HG03135 (cell line): ENCODE results near the gene ZFHX3.
"Not testable (repeated sequence)": the region's sequence is repeated elsewhere in the genome, so short reads cannot be mapped to it uniquely, and the experiment has no call there.

Source experiments
- ATAC-seq: cut with Tn5 transposase; IDR thresholded peaks from one replicate; pipeline ENCODE4 v1.9.1; 2021; ENCODE audit warnings: mild to moderate bottlenecking, moderate library complexity; ENCODE audit not compliant: unreplicated experiment

The ZFHX3 gene

GRCh38 chr16:73047536-73048291 lies at the start of gene ZFHX3:
TSS of gene ZFHX3 (minus strand) at chr16:73048128. CDS start at chr16:72960145, 87,983 bp downstream.
- peak; percentile 73 for ATAC-seq

GRCh38 chr16:73096510-73096909 lies 48.6 kb upstream of the ZFHX3 start:
- ATAC-seq, result no peak

- no peak for ATAC-seq
Observed at GRCh38 chr16:73095885-73096421, 48.0 kb upstream of the ZFHX3 start.

GRCh38 chr16:73095142-73095820 lies 47.4 kb upstream of the ZFHX3 start:
- ATAC-seq, result no peak

- ATAC-seq, result no peak
Observed at GRCh38 chr16:73094371-73094770, 46.4 kb upstream of the ZFHX3 start.

- no peak for ATAC-seq
Observed at GRCh38 chr16:73093146-73094144, 45.5 kb upstream of the ZFHX3 start.

GRCh38 chr16:73092236-73092781 lies 44.4 kb upstream of the ZFHX3 start:
- ATAC-seq, result no peak

- ATAC-seq, result no peak
Observed at GRCh38 chr16:73091174-73091573, 43.2 kb upstream of the ZFHX3 start.

- no peak for ATAC-seq
Observed at GRCh38 chr16:73089420-73089819, 41.5 kb upstream of the ZFHX3 start.

- no peak for ATAC-seq
Observed at GRCh38 chr16:73086108-73086507, 38.2 kb upstream of the ZFHX3 start.

GRCh38 chr16:73083271-73083670 lies 35.3 kb upstream of the ZFHX3 start:
- ATAC-seq, result no peak

- not testable (repeated sequence) for ATAC-seq
Observed at GRCh38 chr16:73082634-73083051, 34.7 kb upstream of the ZFHX3 start.

- ATAC-seq, result no peak
Observed at GRCh38 chr16:73080931-73081330, 33.0 kb upstream of the ZFHX3 start.

GRCh38 chr16:73076324-73076810 lies 28.4 kb upstream of the ZFHX3 start:
- ATAC-seq, result no peak

GRCh38 chr16:73074382-73074781 lies 26.5 kb upstream of the ZFHX3 start:
- ATAC-seq, result no peak

GRCh38 chr16:73072051-73072450 lies 24.1 kb upstream of the ZFHX3 start:
- ATAC-seq, result not testable (repeated sequence)

- ATAC-seq, result no peak
Observed at GRCh38 chr16:73071131-73071940, 23.4 kb upstream of the ZFHX3 start.

GRCh38 chr16:73069581-73070262 lies 21.8 kb upstream of the ZFHX3 start:
- no peak for ATAC-seq
